H9 (cell line): Measurements from ENCODE around the gene SOWAHC. TPM values are rescaled to one million over a fixed set of nuclear protein-coding genes. Genes with fewer than 3 reads are reported as not detected.

ENCODE experiments used
- DNase-seq: peaks from one replicate; pipeline ENCODE4 v3.0.0-alpha.2; 2017
- H2AFZ ChIP-seq: one replicate; pipeline ENCODE4 v1.6.1; 2013; ENCODE audit warnings: mild to moderate bottlenecking, low read length, control low read depth, moderate library complexity
- H2AK5ac ChIP-seq: 2 replicates; pipeline ENCODE4 v1.6.1; 2013; ENCODE audit warnings: low read length, control low read depth, mixed read lengths; ENCODE audit not compliant: insufficient read length
- H2BK120ac ChIP-seq: one replicate; pipeline ENCODE4 v1.6.1; 2013; ENCODE audit warnings: low read depth, mild to moderate bottlenecking, low read length, control low read depth, inconsistent platforms; ENCODE audit not compliant: poor library complexity, severe bottlenecking
- H2BK12ac ChIP-seq: 2 replicates; pipeline ENCODE4 v1.6.1; 2013; ENCODE audit warnings: low read length, control low read depth, mixed read lengths, low read depth; ENCODE audit not compliant: insufficient read length
- H2BK15ac ChIP-seq: 2 replicates; pipeline ENCODE4 v1.6.1; 2013; ENCODE audit warnings: low read depth, low read length, control low read depth
- H2BK20ac ChIP-seq: one replicate; pipeline ENCODE4 v1.6.1; 2013; ENCODE audit warnings: low read depth, mild to moderate bottlenecking, low read length, control low read depth, inconsistent platforms; ENCODE audit not compliant: poor library complexity, severe bottlenecking
- H2BK5ac ChIP-seq: 2 replicates; pipeline ENCODE4 v1.6.1; 2013; ENCODE audit warnings: low read length, control low read depth, mixed read lengths; ENCODE audit not compliant: insufficient read length
- H3K14ac ChIP-seq: 2 replicates; pipeline ENCODE4 v1.6.1; 2013; ENCODE audit warnings: low read length, control low read depth; ENCODE audit not compliant: insufficient read depth
- H3K18ac ChIP-seq: 2 replicates; pipeline ENCODE4 v1.6.1; 2013; ENCODE audit warnings: low read depth, mild to moderate bottlenecking, mixed read lengths, low read length, control low read depth; ENCODE audit not compliant: insufficient read length
- H3K23ac ChIP-seq: 2 replicates; pipeline ENCODE4 v1.6.1; 2013; ENCODE audit warnings: low read length, control low read depth, mixed read lengths, low read depth; ENCODE audit not compliant: insufficient read length
- H3K23me2 ChIP-seq: 2 replicates; pipeline ENCODE4 v1.6.1; 2013; ENCODE audit warnings: low read depth, mild to moderate bottlenecking, mixed read lengths, low read length, control low read depth; ENCODE audit not compliant: insufficient read length, poor library complexity, severe bottlenecking
- H3K27ac ChIP-seq: 2 replicates; pipeline ENCODE4 v1.5.1; 2013; ENCODE audit warnings: low read length, control low read depth, mixed read lengths, low read depth; ENCODE audit not compliant: insufficient read length
- H3K27me3 ChIP-seq: 2 replicates; pipeline ENCODE4 v1.6.1; 2013; ENCODE audit warnings: low read length, control low read depth, inconsistent platforms; ENCODE audit not compliant: insufficient read depth
- H3K4ac ChIP-seq: 2 replicates; pipeline ENCODE4 v1.6.1; 2013; ENCODE audit warnings: low read depth, mild to moderate bottlenecking, control low read depth, inconsistent platforms, low read length, moderate library complexity
- H3K4me1 ChIP-seq: 2 replicates; pipeline ENCODE4 v1.6.1; 2013; ENCODE audit warnings: low read length, control low read depth, inconsistent platforms; ENCODE audit not compliant: insufficient read depth
- H3K4me2 ChIP-seq: 2 replicates; pipeline ENCODE4 v1.6.1; 2013; ENCODE audit warnings: low read length, control low read depth, mixed read lengths; ENCODE audit not compliant: insufficient read length, insufficient read depth
- H3K56ac ChIP-seq: 2 replicates; pipeline ENCODE4 v1.6.1; 2013; ENCODE audit warnings: low read depth, mild to moderate bottlenecking, mixed read lengths, low read length, control low read depth; ENCODE audit not compliant: insufficient read length
- H3K79me1 ChIP-seq: 2 replicates; pipeline ENCODE4 v1.6.1; 2013; ENCODE audit warnings: low read depth, mild to moderate bottlenecking, moderate library complexity, low read length, control low read depth, inconsistent platforms; ENCODE audit not compliant: insufficient read depth, poor library complexity, severe bottlenecking
- H3K79me2 ChIP-seq: 2 replicates; pipeline ENCODE4 v1.6.1; 2013; ENCODE audit warnings: low read length, control low read depth, inconsistent platforms; ENCODE audit not compliant: insufficient read depth
- H3K9ac ChIP-seq: 2 replicates; pipeline ENCODE4 v1.6.1; 2013; ENCODE audit warnings: low read length, control low read depth, mixed read lengths; ENCODE audit not compliant: insufficient read length; ENCODE audit errors: extremely low read depth
- H3K9me3 ChIP-seq: one replicate; pipeline ENCODE4 v1.6.1; 2013; ENCODE audit warnings: low read depth, low read length, inconsistent platforms; ENCODE audit not compliant: control insufficient read depth
- H3T11ph ChIP-seq: one replicate; pipeline ENCODE4 v1.6.1; 2013; ENCODE audit warnings: mild to moderate bottlenecking, low read length, control low read depth, inconsistent platforms
- H4K20me1 ChIP-seq: one replicate; pipeline ENCODE4 v1.6.1; 2013; ENCODE audit not compliant: control insufficient read depth, insufficient read length, insufficient read depth
- H4K5ac ChIP-seq: 2 replicates; pipeline ENCODE4 v1.6.1; 2013; ENCODE audit warnings: low read depth, mild to moderate bottlenecking, mixed read lengths, low read length, control low read depth; ENCODE audit not compliant: insufficient read length
- H4K8ac ChIP-seq: replicated peaks from 2 replicates; pipeline ENCODE4 v1.6.1; 2013; ENCODE audit warnings: low read length, control low read depth, mixed read lengths, low read depth; ENCODE audit not compliant: insufficient read length
- H4K91ac ChIP-seq: 2 replicates; pipeline ENCODE4 v1.6.1; 2013; ENCODE audit warnings: low read depth, mild to moderate bottlenecking, moderate library complexity, mixed read lengths, low read length, control low read depth; ENCODE audit not compliant: insufficient read length
- H3K27ac Mint-ChIP-seq, 3 experiments: 2 replicates in 2 of 3; 3 replicates in 1 of 3; pipeline ENCODE4 v1.8.0; 2020 to 2021; ENCODE audit warnings: mixed read lengths in 3 of 3, mild to moderate bottlenecking in 1 of 3, moderate library complexity in 1 of 3
- H3K27me3 Mint-ChIP-seq: 2 replicates; pipeline ENCODE4 v1.8.0; 2021; ENCODE audit warnings: low read depth, mild to moderate bottlenecking, moderate library complexity, mixed read lengths
- H3K36me3 Mint-ChIP-seq, 3 experiments: 2 replicates in 2 of 3; 3 replicates in 1 of 3; pipeline ENCODE4 v1.8.0; 2020 to 2021; ENCODE audit warnings: low read depth in 3 of 3, mixed read lengths in 3 of 3; ENCODE audit not compliant: insufficient read depth in 1 of 3
- H3K4me1 Mint-ChIP-seq, 2 experiments: 2 replicates each; pipeline ENCODE4 v1.8.0; 2020; ENCODE audit warnings: mixed read lengths in 2 of 2
- H3K4me3 Mint-ChIP-seq, 2 experiments: 2 replicates in 1 of 2; 3 replicates in 1 of 2; pipeline ENCODE4 v1.8.0; 2020 to 2021; ENCODE audit warnings: mild to moderate bottlenecking in 2 of 2, mixed read lengths in 2 of 2, moderate library complexity in 1 of 2
- H3K9me3 Mint-ChIP-seq, 2 experiments: 2 replicates in 1 of 2; 3 replicates in 1 of 2; pipeline ENCODE4 v1.8.0; 2020; ENCODE audit warnings: mild to moderate bottlenecking in 2 of 2, mixed read lengths in 2 of 2, moderate library complexity in 1 of 2
- WGBS: extraction: QIAGEN DNeasy Blood & Tissue Kit; methylation state at CpG from one replicate; pipeline ENCODE4 v1.1.7; 2013; ENCODE audit warnings: missing lambda C conversion rate, low lambda C conversion rate, mixed read lengths; ENCODE audit not compliant: insufficient read length; ENCODE audit errors: extremely low coverage; 5-methylcytosine and 5-hydroxymethylcytosine counted together
- total RNA-seq: library from RNA; stranded (reverse); gene quantifications from 2 replicates; pipeline ENCODE4 v1.2.1, GENCODE V29; 2021
- TF ChIP-seq, protein P1 (sequence below): fragments of 200-600 bp; sonication (generic); conservative IDR thresholded peaks from 3 replicates; pipeline ENCODE4 v1.8.0; 2021; ENCODE audit warnings: antibody characterized with exemption, mild to moderate bottlenecking

SOWAHC gene
- total RNA-seq, 1 experiment from 2014 or later = 20.1 TPM

DNA sequence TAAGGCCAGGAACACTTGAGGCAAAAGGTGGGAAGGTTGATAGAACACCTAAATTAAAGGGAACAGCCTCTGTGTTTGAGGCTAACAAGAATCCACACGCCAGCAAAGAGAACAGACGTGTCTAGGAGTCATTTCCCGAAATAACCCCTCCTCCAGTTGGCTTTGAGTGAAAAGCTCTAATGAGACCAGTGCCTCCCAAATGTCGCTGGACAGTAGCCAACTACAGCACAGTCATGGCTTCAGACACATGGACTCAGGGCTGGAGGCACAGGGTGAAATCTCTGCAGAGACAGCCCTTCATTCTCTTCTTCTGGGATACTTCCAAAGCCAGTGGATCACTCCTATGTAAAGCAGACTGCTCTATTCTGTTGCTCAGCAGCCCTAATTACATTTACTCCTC, 49.6 kb downstream of the SOWAHC start:
- Histone ChIP-seq H2BK15ac (no peak overlapping the region), H3K56ac (no peak overlapping the region), H3K4me2 (no peak overlapping the region), H2BK120ac (no peak overlapping the region), H3K9ac (no peak overlapping the region), H2BK12ac (no peak overlapping the region), H3K4me1 (peaks cover 4% of the 10 kb centered on the region; the same call in 1 of the 2 replicates), H3K79me1 (no peaks in the 10 kb centered on the region), H3K14ac (no peak overlapping the region), H4K91ac (no peak overlapping the region), H2BK20ac (no peak overlapping the region), H3K79me2 (no peaks in the 10 kb centered on the region), H3K23ac (no peak overlapping the region), H2AFZ (no peak overlapping the region), H4K5ac (no peak overlapping the region), H4K8ac (no peak overlapping the region), H3K18ac (no peak overlapping the region), H2AK5ac (no peak overlapping the region), H3K27me3 (no peaks in the 10 kb centered on the region), H3K9me3 (no peaks in the 10 kb centered on the region), H4K20me1 (no peaks in the 10 kb centered on the region), H3K4ac (no peak overlapping the region), H3K27ac (no peak overlapping the region), H3T11ph (no peak overlapping the region), H3K23me2 (no peaks in the 10 kb centered on the region), H2BK5ac (no peak overlapping the region)
- no peaks in the 10 kb centered on the region for H3K36me3 Mint-ChIP-seq
- H3K4me1 Mint-ChIP-seq = peaks cover 12 to 13% of the 10 kb centered on the region in 2 experiments
- WGBS = no CpG with 5 or more reads among the region's 4 CpGs
- TF ChIP-seq, protein P1, sequence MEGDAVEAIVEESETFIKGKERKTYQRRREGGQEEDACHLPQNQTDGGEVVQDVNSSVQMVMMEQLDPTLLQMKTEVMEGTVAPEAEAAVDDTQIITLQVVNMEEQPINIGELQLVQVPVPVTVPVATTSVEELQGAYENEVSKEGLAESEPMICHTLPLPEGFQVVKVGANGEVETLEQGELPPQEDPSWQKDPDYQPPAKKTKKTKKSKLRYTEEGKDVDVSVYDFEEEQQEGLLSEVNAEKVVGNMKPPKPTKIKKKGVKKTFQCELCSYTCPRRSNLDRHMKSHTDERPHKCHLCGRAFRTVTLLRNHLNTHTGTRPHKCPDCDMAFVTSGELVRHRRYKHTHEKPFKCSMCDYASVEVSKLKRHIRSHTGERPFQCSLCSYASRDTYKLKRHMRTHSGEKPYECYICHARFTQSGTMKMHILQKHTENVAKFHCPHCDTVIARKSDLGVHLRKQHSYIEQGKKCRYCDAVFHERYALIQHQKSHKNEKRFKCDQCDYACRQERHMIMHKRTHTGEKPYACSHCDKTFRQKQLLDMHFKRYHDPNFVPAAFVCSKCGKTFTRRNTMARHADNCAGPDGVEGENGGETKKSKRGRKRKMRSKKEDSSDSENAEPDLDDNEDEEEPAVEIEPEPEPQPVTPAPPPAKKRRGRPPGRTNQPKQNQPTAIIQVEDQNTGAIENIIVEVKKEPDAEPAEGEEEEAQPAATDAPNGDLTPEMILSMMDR = no peak
- H3K27me3 Mint-ChIP-seq = peaks cover 2% of the 10 kb centered on the region; the same call in 1 of the 2 replicates
- H3K27ac Mint-ChIP-seq = no peak overlapping the region
- DNase-seq = no peak
- H3K4me3 Mint-ChIP-seq = no peak overlapping the region
- H3K9me3 Mint-ChIP-seq = no peaks in the 10 kb centered on the region; a peak in 1 of 5 replicates
